MM.1S (cell line): ENCODE data around the gene SUN5.

Source experiments
- DNase-seq: peaks from one replicate; pipeline ENCODE4 v3.0.0-alpha.2; 2015
- H2AFZ ChIP-seq: fragments of 300-600 bp; sonication (generic); 2 replicates; pipeline ENCODE4 v1.6.0; 2016; ENCODE audit warnings: antibody characterized with exemption, low read length
- H3F3A ChIP-seq: fragments of 300-600 bp; sonication (generic); 2 replicates; pipeline ENCODE4 v1.6.1; 2016; ENCODE audit warnings: mild to moderate bottlenecking, antibody characterized with exemption, low read length, moderate library complexity, mixed read lengths; ENCODE audit not compliant: insufficient read depth
- H3K27ac ChIP-seq: fragments of 300-600 bp; sonication (generic); 2 replicates; pipeline ENCODE4 v1.5.1; 2016; ENCODE audit warnings: mild to moderate bottlenecking, low read length
- H3K27me3 ChIP-seq: fragments of 300-600 bp; sonication (generic); replicated peaks from 2 replicates; pipeline ENCODE4 v1.6.0; 2016; ENCODE audit warnings: low read length; ENCODE audit not compliant: insufficient read depth
- H3K36me3 ChIP-seq: fragments of 300-600 bp; sonication (generic); replicated peaks from 2 replicates; pipeline ENCODE4 v1.6.1; 2016; ENCODE audit warnings: mild to moderate bottlenecking, low read length, mixed read lengths; ENCODE audit not compliant: insufficient read depth
- H3K4me1 ChIP-seq: fragments of 300-600 bp; sonication (generic); 2 replicates; pipeline ENCODE4 v1.6.1; 2016; ENCODE audit warnings: low read length, mixed read lengths
- H3K4me2 ChIP-seq: fragments of 300-600 bp; sonication (generic); 2 replicates; pipeline ENCODE4 v1.6.0; 2016; ENCODE audit warnings: low read depth, low read length
- H3K4me3 ChIP-seq: fragments of 300-600 bp; sonication (generic); 2 replicates; pipeline ENCODE4 v1.5.1; 2016; ENCODE audit warnings: low read length, mixed read lengths
- H3K79me2 ChIP-seq: fragments of 300-600 bp; sonication (generic); 2 replicates; pipeline ENCODE4 v1.6.1; 2016; ENCODE audit warnings: mixed run types, low read length, mixed read lengths
- H3K9ac ChIP-seq: fragments of 300-600 bp; sonication (generic); 2 replicates; pipeline ENCODE4 v1.6.1; 2016; ENCODE audit warnings: low read length, mixed read lengths
- H3K9me2 ChIP-seq: fragments of 300-600 bp; sonication (generic); replicated peaks from 2 replicates; pipeline ENCODE4 v1.6.1; 2016; ENCODE audit warnings: mild to moderate bottlenecking, low read length, mixed read lengths; ENCODE audit not compliant: insufficient read depth
- H3K9me3 ChIP-seq: fragments of 300-600 bp; sonication (generic); replicated peaks from 2 replicates; pipeline ENCODE4 v1.6.1; 2016; ENCODE audit warnings: mild to moderate bottlenecking, low read length, mixed read lengths; ENCODE audit not compliant: insufficient read depth
- H4K20me1 ChIP-seq: fragments of 300-600 bp; sonication (generic); 2 replicates; pipeline ENCODE4 v1.6.1; 2016; ENCODE audit warnings: mild to moderate bottlenecking, low read length, moderate library complexity, mixed read lengths; ENCODE audit not compliant: insufficient read depth
- CTCF ChIP-seq: fragments of 300-600 bp; sonication (generic); IDR thresholded peaks from 2 replicates; pipeline ENCODE4 v1.5.1; 2016; ENCODE audit warnings: antibody characterized with exemption, low read length, mixed read lengths
- EZH2 ChIP-seq: fragments of 300-600 bp; sonication (generic); optimal IDR thresholded peaks from 2 replicates; pipeline ENCODE3; 2017; ENCODE audit warnings: low read depth, mild to moderate bottlenecking, antibody characterized with exemption, low read length, mixed read lengths
- EZH2phosphoT487 ChIP-seq: fragments of 300-600 bp; sonication (generic); IDR thresholded peaks from 2 replicates; pipeline ENCODE4 v1.6.1; 2018; ENCODE audit warnings: antibody characterized with exemption, low read length

SUN5 gene

DNA sequence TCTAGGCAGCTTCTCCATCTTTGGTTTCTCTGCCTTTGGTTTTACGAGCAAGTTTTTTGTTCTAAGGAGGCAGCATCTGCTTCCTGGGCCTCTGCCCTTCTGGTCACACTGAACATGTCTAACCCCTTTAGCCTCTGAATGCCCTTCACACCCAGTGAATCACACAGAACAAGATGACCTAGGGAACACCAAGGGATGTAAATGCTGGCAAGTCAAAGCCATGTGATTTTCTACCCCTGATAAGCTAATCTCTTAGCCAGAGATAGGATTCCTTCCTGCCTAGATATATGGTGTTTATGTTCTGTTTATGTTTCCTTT is 20.0 kb upstream of the SUN5 start:
- peaks cover 54% of the 10 kb centered on the region for H3K27me3 ChIP-seq
- H3K9ac ChIP-seq = no peak overlapping the region
- no peaks in the 10 kb centered on the region for H3K4me1 ChIP-seq
- H3K4me3 ChIP-seq = no peak overlapping the region
- H3K9me2 ChIP-seq = no peaks in the 10 kb centered on the region
- H3K9me3 ChIP-seq = no peaks in the 10 kb centered on the region
- no peaks in the 10 kb centered on the region for H3K79me2 ChIP-seq
- no peaks in the 10 kb centered on the region for H3F3A ChIP-seq
- H3K4me2 ChIP-seq = no peak overlapping the region
- DNase-seq = no peak
- TF ChIP-seq EZH2phosphoT487 (no peak), CTCF (no peak), EZH2 (no peak)
- no peak overlapping the region for H3K27ac ChIP-seq
- H3K36me3 ChIP-seq = no peaks in the 10 kb centered on the region
- H2AFZ ChIP-seq = no peak overlapping the region
- no peaks in the 10 kb centered on the region for H4K20me1 ChIP-seq

DNA sequence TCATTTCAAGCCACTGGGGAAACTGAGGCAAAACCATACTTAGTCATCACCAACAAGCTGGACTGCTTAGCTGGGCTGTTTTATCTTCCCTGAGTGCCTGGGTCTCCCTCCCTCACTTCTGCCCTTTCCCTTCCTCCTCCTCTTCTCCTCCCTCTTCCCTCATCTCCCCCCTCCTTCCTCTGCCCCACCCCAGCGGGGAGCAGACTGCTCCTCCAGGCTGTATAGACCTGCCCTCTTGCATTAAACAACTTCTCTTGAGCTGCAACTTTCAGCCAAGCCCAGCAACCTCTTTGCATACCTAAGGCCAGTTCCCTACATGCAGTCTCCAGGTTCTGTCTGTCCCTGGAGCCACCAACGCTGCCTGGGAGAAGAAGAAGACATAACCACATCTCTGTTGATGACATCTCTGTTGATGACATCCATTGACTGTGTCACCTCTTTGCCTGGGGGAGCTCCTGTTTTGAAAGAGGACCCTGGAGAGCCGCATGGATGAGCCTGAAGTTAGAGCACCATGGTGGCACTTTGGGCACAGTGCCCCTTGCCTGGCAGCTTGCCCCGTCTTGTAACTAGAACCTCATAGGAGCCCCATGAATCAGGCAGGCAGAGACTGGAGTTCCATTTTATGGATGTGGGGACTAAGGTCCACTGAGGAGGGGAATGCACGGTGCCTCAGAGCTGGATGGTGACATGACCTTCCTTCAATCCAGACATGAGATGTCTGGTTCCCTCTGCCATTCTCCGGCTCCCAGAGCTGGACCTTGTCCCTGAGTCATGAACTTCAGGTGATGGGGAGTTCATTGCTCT is 19.4 kb upstream of the SUN5 start:
- H3K79me2 ChIP-seq = no peaks in the 10 kb centered on the region
- no peak for TF ChIP-seq EZH2phosphoT487
- no peak for TF ChIP-seq CTCF
- no peak for TF ChIP-seq EZH2
- no peak overlapping the region for H3K27ac ChIP-seq
- H3K36me3 ChIP-seq = no peaks in the 10 kb centered on the region
- DNase-seq = no peak
- H3K9ac ChIP-seq = no peak overlapping the region
- H3K27me3 ChIP-seq = peaks cover 58% of the 10 kb centered on the region
- H3K9me3 ChIP-seq = no peaks in the 10 kb centered on the region
- no peak overlapping the region for H3K4me3 ChIP-seq
- no peaks in the 10 kb centered on the region for H4K20me1 ChIP-seq
- no peaks in the 10 kb centered on the region for H3K9me2 ChIP-seq
- H3K4me1 ChIP-seq = no peaks in the 10 kb centered on the region
- no peak overlapping the region for H3K4me2 ChIP-seq
- no peaks in the 10 kb centered on the region for H3F3A ChIP-seq
- H2AFZ ChIP-seq = no peak overlapping the region

GRCh38 chr20:33022694-33023438 is 18.6 kb upstream of the SUN5 start:
- H3K27ac ChIP-seq = no peak overlapping the region
- H3K9me3 ChIP-seq = no peaks in the 10 kb centered on the region
- H3K4me3 ChIP-seq = no peak overlapping the region
- H3K4me1 ChIP-seq = no peaks in the 10 kb centered on the region
- H3K27me3 ChIP-seq = peaks cover 66% of the 10 kb centered on the region
- H4K20me1 ChIP-seq = no peaks in the 10 kb centered on the region
- no peaks in the 10 kb centered on the region for H3F3A ChIP-seq
- H2AFZ ChIP-seq = no peak overlapping the region
- H3K9me2 ChIP-seq = no peaks in the 10 kb centered on the region
- H3K4me2 ChIP-seq = no peak overlapping the region
- no peaks in the 10 kb centered on the region for H3K79me2 ChIP-seq
- H3K36me3 ChIP-seq = no peaks in the 10 kb centered on the region
- H3K9ac ChIP-seq = no peak overlapping the region
- TF ChIP-seq EZH2 = no peak
- no peak for TF ChIP-seq EZH2phosphoT487
- no peak for TF ChIP-seq CTCF
- DNase-seq = no peak
